HG02938 (cell line): ENCODE measurements around the gene STAB2.
A peak's percentile ranks its signal among the peaks of the same experiment; 100 is the strongest.

Experiments
- ATAC-seq: cut with Tn5 transposase; IDR thresholded peaks from one replicate; pipeline ENCODE4 v1.9.1; 2021; ENCODE audit warnings: mild to moderate bottlenecking, moderate library complexity; ENCODE audit not compliant: unreplicated experiment

STAB2 gene

DNA sequence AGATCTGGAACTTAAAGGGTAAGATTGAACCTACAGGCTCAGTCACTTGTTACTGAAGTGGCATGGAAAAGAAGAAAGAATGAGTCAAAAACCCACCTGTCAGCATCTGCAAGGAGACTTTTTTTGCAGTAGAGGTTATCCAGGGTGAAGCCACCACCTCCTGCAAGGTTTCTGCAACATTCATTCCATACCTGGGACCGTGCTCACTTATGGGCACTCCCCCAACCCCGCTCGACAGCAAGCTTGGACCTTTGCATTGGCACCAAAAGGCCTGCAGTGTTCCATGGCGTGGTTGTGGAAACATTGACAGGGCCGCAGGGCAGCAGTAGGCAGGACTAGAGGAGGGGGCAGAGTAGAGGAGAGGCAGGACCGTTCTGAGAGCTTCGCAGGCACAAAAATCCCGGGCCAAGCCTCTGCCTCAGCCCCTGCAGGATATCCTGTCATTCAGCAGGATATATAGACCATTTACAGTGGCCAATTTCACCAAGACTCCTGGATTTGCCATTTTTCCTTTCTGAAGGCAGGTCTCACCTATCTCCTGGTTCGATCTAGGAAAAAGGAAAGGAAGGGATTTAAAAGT lies at the start of gene STAB2:
Gene STAB2 (plus strand): TSS at position 483 of the 580 bp plus-strand sequence. CDS start 204 bp downstream, outside the sequence.
- ATAC-seq = no peak

DNA sequence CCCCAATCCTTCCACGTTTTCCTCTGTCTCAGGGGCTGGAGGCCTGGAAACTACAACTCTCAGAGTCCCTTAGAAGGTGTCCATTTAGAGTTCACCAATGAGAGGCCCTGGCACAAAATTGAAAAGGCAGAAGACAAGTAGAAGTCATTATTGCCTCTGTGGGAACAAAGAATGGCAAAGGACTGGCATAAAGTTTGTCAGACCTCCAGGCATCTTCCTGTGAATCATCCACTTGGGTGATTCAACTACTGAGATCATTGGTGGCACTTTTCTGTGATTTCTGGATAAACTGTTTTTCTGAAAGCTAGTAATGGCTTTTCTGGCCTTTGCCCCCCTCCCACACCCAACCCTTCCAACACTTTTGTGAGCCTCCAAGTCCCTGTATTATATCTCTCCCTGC lies 48.7 kb upstream of the STAB2 start:
- ATAC-seq = no peak

DNA sequence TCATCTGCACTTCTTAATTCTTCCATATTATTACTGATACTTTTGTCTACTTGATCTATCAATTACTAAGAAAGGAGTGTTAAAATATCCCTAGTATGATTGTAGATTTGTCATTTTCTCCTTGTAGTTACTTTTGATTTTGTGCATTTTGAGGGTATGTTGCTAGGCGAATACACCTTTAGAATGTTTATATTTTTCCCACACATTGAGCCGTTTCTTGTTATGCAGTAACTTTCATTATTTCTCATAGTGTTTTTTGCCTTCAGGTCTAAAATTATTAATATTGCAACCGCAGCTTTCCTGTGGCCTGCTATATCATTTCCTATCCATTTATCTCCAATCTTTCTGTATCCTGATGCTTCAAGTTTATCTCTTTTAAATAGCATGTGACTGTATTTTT lies 46.8 kb upstream of the STAB2 start:
- ATAC-seq = no peak

DNA sequence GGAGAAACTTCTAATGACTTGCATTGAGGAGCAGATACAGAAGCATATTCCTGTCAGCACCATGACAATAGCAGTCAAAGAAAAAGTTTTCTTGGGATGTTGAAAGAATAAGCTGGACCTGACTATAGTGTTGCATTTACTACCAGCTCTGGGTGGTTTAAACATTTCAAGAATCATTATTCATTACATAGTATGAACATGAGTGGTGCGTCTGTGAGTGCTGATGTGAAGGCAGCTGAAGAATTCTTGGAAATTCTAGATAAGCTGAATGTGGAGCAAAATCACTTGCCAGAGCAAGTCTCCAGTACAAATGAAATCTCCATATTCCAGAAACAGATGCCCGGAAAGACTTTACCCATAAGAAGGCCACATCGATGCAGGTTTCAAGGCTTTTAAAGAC lies 45.0 kb upstream of the STAB2 start:
- ATAC-seq = no peak

GRCh38 chr12:103546959-103547358 lies 40.1 kb upstream of the STAB2 start:
- ATAC-seq = no peak

GRCh38 chr12:103547376-103547775 lies 39.7 kb upstream of the STAB2 start:
- no peak for ATAC-seq

DNA sequence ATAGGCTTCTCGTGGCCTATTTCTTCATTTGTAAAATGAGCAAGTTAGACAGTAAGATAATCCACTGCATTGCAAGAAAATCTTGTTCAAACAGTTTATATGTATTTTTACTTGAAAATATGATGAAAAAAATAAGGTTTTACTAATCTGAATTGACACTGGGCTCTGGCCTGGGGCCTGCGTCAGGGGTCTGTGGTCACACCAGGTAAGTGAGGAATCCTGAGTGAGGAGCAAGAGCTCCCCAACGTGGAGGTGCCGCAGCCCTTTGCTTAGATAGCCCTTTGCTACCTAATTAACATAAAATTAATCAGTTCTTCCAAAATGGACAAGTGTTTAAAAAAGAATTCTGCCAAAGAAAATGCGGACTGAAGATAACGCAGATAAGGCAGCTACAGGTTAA lies 39.1 kb upstream of the STAB2 start:
- ATAC-seq = no peak

DNA sequence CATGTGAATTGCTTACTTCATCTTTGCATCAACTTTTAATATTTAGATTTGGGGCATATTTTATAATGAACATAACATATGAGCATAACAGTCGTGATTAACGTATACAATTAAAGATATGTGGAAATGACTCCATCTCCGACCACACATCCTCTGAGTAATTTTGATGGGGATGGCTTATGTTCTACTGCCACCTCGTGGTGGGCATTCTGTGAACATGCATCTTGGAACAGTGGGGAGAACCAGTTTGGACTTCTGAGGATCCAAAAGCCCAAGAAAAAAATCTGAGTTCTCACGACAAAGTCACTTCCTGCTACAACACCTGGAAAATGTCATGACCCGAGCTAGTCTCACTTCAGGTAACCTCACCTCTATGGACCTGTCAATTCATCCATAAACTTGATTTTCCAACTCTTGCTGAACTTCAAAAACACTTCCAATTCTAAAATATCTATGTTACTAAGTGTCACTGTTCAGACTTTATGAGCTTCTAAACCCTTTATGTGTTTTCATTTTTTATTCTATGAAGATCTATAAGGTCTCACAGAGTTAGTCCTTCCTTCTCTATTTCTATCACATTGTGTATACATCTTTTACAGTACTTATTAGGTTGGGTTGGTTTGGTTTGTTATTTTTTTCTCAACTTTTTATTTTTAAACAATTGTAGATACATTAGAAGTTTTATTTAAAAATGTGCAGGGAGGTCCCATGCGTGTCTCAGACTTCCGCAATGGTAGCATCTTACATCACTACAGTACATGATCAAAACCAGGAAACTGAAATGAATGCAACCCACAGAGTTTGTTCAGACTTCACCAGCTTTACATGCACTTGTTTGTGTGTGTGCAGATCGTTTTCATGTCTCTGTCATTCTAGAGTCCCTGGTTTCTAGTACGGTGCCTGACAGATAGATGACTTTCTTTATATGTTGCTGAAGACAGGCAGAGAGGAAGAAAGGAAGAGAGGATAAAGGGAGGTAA lies 38.2 kb upstream of the STAB2 start:
- ATAC-seq = peak; percentile 62

GRCh38 chr12:103556890-103557627 lies 30.0 kb upstream of the STAB2 start:
- ATAC-seq = no peak

DNA sequence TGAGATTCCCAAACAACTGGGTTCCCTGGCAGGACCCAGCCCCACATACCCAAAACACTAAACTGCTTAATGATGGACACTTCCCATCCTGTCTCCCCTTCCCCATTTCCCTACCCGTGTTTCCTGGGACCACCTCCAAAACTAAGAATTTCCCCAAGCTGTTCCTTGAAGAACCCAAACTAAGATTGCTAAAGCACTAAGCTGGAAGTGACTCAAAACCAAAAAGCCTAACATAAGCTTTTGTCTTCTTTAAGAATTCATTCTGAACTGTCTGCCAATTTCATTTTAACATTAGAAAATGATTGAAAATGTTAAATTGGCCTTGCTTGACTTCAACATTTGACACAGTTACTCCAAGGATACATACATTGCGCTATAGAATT lies 29.5 kb upstream of the STAB2 start:
- ATAC-seq = no peak

- no peak for ATAC-seq
These were observed 28.2 kb upstream of the STAB2 start for GRCh38 chr12:103558879-103559278.

- ATAC-seq = no peak
These were observed 26.4 kb upstream of the STAB2 start for GRCh38 chr12:103560604-103561101.

- no peak for ATAC-seq
These were observed 25.9 kb upstream of the STAB2 start for GRCh38 chr12:103561174-103561573.

- ATAC-seq = no peak
These were observed 20.7 kb upstream of the STAB2 start for GRCh38 chr12:103566398-103566797.

- ATAC-seq = no peak
These were observed 17.8 kb upstream of the STAB2 start for GRCh38 chr12:103569278-103569677.

GRCh38 chr12:103571286-103571685 lies 15.8 kb upstream of the STAB2 start:
- ATAC-seq = no peak

DNA sequence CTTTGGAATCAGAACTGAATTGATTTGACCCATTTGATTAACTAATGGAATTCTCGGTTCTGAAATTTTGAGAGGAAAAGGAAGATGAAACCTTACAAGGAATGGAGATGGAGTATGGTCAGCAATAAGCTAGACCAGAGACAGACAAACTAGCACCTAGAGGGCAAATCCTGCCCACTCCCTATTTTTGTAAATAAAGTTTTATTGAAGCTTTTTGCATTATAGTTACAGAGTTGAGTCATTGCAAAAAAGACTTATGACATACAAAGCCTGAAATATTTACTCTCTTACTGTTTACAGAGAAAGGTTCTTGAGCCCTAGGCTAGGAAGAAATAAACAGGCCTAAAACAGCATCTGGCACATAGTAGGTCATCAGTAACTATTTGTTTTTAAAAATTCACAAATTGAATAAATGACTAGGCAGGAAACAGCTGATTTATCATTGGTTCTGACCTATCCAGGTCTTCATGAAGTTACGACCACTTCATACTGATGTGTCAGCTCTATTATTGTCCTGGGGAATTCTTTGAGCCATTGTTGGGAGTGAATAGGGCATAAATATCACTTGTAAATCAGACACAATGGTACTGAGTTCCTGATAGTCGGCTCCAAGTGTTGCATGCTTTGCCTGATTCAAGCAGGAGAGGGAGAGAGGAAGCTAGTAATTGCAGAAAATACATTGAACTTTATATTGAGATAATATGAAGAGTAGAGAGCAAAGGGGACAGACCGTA lies 14.6 kb upstream of the STAB2 start:
- no peak for ATAC-seq

DNA sequence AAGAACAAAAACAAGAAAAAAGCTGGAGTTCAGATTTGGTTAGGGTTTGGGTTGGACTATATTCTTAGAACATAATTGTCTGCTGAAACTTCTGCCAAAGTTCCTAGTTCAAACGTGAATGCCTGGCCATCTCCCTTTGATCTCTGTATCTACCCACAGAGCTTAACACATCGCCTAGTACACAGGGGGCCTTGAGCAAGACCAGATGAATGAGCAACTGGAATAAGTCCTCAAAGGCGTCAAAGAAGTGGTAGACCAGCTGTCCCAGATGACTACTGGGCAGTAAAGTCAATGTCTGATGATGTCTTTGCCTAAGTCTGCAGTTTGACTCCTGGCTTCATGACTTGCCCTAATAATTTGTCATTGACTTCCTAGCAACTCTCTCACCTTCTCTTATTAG lies 13.9 kb upstream of the STAB2 start:
- no peak for ATAC-seq

- no peak for ATAC-seq
These were observed 8.1 kb upstream of the STAB2 start for GRCh38 chr12:103578926-103579325.

DNA sequence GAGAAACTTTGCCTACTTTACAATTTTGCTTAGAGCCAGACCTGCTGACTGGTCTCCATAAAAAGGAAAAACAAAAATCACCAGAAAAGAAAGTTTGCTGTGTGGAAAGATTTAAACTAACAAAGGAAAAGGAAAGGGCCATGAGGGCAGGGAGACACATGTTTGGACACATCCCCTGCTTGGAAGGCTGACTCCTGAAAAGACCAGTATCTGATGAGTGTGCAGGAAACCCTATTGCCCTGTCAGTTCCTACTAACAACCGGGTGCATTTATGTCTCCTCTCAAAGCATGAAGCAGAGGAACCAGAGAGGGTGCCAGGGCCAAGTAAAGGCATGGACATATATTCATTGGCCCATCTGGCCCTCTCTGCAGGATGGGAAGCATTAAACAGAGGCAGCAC lies 7.0 kb upstream of the STAB2 start:
- no peak for ATAC-seq

GRCh38 chr12:103583008-103583407 lies 4.1 kb upstream of the STAB2 start:
- ATAC-seq = no peak
